B cell (primary cell): ENCODE measurements around the gene MOGAT1. TPM values are rescaled to one million over a fixed set of nuclear protein-coding genes. Genes with fewer than 3 reads are reported as not detected.
A peak's percentile ranks its signal among the peaks of the same experiment; 100 is the strongest.
"Not testable (repeated sequence)": the region's sequence is repeated elsewhere in the genome, so short reads cannot be mapped to it uniquely, and the experiment has no call there.

Experiments
- ATAC-seq: fragments of 200-7000 bp; cut with Tn5 transposase; one replicate; pipeline ENCODE4 v1.10.0; 2021; ENCODE audit warnings: low read depth, mild to moderate bottlenecking, moderate number of reproducible peaks, moderate library complexity
- CTCF ChIA-PET: fragments of 350-600 bp; sonication (Branson Sonifier 250); formaldehyde crosslinking; loops from one replicate; lab custom pipeline; 2021; ENCODE audit warnings: antibody characterized with exemption, inconsistent platforms; lab: Charles Lee
- POLR2A ChIA-PET: fragments of 350-600 bp; sonication (Branson Sonifier 250); formaldehyde crosslinking; loops from one replicate; lab custom pipeline; 2021; ENCODE audit warnings: antibody characterized with exemption; lab: Charles Lee
- DNase-seq: peaks from one replicate; pipeline ENCODE4 v3.0.0; 2013
- H2AFZ ChIP-seq: 2 replicates; pipeline ENCODE4 v1.6.1; 2012; ENCODE audit warnings: mild to moderate bottlenecking, low read depth, low read length; ENCODE audit not compliant: insufficient read depth, poor library complexity, severe bottlenecking
- H3K27ac ChIP-seq, 2 donors: 1 replicate in 1 of 2; 2 replicates in 1 of 2; pipeline ENCODE4 v1.5.1; 2012 to 2013; ENCODE audit warnings: low read length in 2 of 2, mild to moderate bottlenecking in 2 of 2, moderate library complexity in 1 of 2
- H3K27me3 ChIP-seq, 4 experiments: fragments of 200-600 bp in 1 of 4; sonication (generic) in 1 of 4; replicated peaks in 1 of 4; 1 replicate in 2 of 4; 2 replicates in 2 of 4; pipeline versions ENCODE4 v1.6.1 to v1.7.0; 2013 to 2016; ENCODE audit warnings: low read length in 3 of 4, mild to moderate bottlenecking in 2 of 4, mixed read lengths in 1 of 4, moderate library complexity in 1 of 4; ENCODE audit not compliant: insufficient read depth in 4 of 4, control insufficient read depth in 3 of 4; ENCODE audit errors: control extremely low read depth in 1 of 4
- H3K36me3 ChIP-seq, 2 experiments: replicated peaks in 1 of 2; 1 replicate in 1 of 2; 2 replicates in 1 of 2; pipeline versions ENCODE4 v1.6.1 to v1.7.1; 2013; ENCODE audit warnings: low read length in 1 of 2; ENCODE audit not compliant: insufficient read depth in 2 of 2, control insufficient read depth in 1 of 2; ENCODE audit errors: control extremely low read depth in 1 of 2, extremely low read depth in 1 of 2
- H3K4me1 ChIP-seq, 2 donors: fragments of 200-600 bp in 1 of 2; sonication (generic) in 1 of 2; 1 replicate in 1 of 2; 2 replicates in 1 of 2; pipeline versions ENCODE4 v1.5.1 to v1.6.1; 2013 to 2017; ENCODE audit warnings: low read length in 2 of 2; ENCODE audit not compliant: control insufficient read depth in 2 of 2, insufficient read depth in 2 of 2
- H3K4me2 ChIP-seq: replicated peaks from 2 replicates; pipeline ENCODE3; 2012; ENCODE audit warnings: mild to moderate bottlenecking, low read depth, low read length; ENCODE audit not compliant: poor library complexity, severe bottlenecking
- H3K4me3 ChIP-seq, 5 experiments: fragments of 200-600 bp in 1 of 5; sonication (generic) in 1 of 5; 1 replicate in 3 of 5; 2 replicates in 2 of 5; pipeline versions ENCODE4 v1.5.1 to v1.7.0; 2011 to 2016; ENCODE audit warnings: low read length in 4 of 5, mild to moderate bottlenecking in 4 of 5, low read depth in 2 of 5, control low read depth in 1 of 5, moderate library complexity in 1 of 5; ENCODE audit not compliant: insufficient read depth in 1 of 5; ENCODE audit errors: control extremely low read depth in 1 of 5, extremely low read depth in 1 of 5
- H3K79me2 ChIP-seq: fragments of 200-600 bp; sonication (generic); one replicate; pipeline ENCODE4 v1.6.0; 2016; ENCODE audit warnings: low read length; ENCODE audit not compliant: control insufficient read depth, insufficient read depth
- H3K9ac ChIP-seq: fragments of 200-600 bp; sonication (generic); 2 replicates; pipeline ENCODE4 v1.6.1; 2017; ENCODE audit warnings: mild to moderate bottlenecking, low read length, moderate library complexity
- H3K9me3 ChIP-seq, 3 donors: one replicate each; pipeline versions ENCODE4 v1.6.1 to v1.7.1; 2013; ENCODE audit warnings: low read length in 2 of 3; ENCODE audit not compliant: control insufficient read depth in 2 of 3, insufficient read depth in 1 of 3; ENCODE audit errors: control extremely low read depth in 1 of 3
- H4K20me1 ChIP-seq: 2 replicates; pipeline ENCODE4 v1.6.0; 2012; ENCODE audit warnings: mild to moderate bottlenecking, low read length; ENCODE audit not compliant: insufficient read depth, control insufficient read depth, poor library complexity, severe bottlenecking
- H3K27ac Mint-ChIP-seq: one replicate; pipeline ENCODE4 v1.8.0; 2021; ENCODE audit warnings: mixed read lengths
- H3K27me3 Mint-ChIP-seq: one replicate; pipeline ENCODE4 v1.8.0; 2021; ENCODE audit warnings: mixed read lengths
- H3K4me1 Mint-ChIP-seq: one replicate; pipeline ENCODE4 v1.8.0; 2021; ENCODE audit warnings: mixed read lengths
- H3K4me3 Mint-ChIP-seq: one replicate; pipeline ENCODE4 v1.8.0; 2021; ENCODE audit warnings: mixed read lengths
- H3K9me3 Mint-ChIP-seq: one replicate; pipeline ENCODE4 v1.8.0; 2022; ENCODE audit warnings: mixed read lengths; ENCODE audit not compliant: insufficient read depth
- CTCF ChIP-seq: fragments of 200-600 bp; IDR thresholded peaks from one replicate; pipeline ENCODE4 v1.8.0; 2022; ENCODE audit warnings: antibody characterized with exemption, mild to moderate bottlenecking
- EZH2 ChIP-seq: IDR thresholded peaks from 2 replicates; pipeline ENCODE4 v1.6.1; 2012; ENCODE audit warnings: borderline replicate concordance, low read depth, mild to moderate bottlenecking, moderate library complexity, low read length; ENCODE audit not compliant: insufficient read depth, poor library complexity, severe bottlenecking
- WGBS: methylation state at CpG from one replicate; pipeline ENCODE4 v1.1.5; 2013; ENCODE audit warnings: missing lambda C conversion rate; ENCODE audit not compliant: insufficient coverage; 5-methylcytosine and 5-hydroxymethylcytosine counted together
- intact Hi-C: fragments of 100-400 bp; cut with micrococcal nuclease; formaldehyde crosslinking; loops from one replicate; pipeline ENCODE4 v1.10.0; 2022
- polyA plus RNA-seq: library from polyadenylated mRNA; depleted of rRNA; stranded (reverse); fragments of >200 nt; gene quantifications from 2 replicates; pipeline ENCODE4 v1.2.3, GENCODE V29; 2012
- total RNA-seq, 2 donors: library from RNA; stranded (reverse); fragments of 120-200 nt in 1 of 2; gene quantifications; 1 replicate in 1 of 2; 2 replicates in 1 of 2; pipeline versions ENCODE4 v1.2.3 to v1.2.4, GENCODE V29; 2013 to 2022

The MOGAT1 gene
- total and polyA plus RNA-seq, 2 donors (not counting 1 experiment from before 2014, with no cell fraction given), result not detected

- ATAC-seq (peak; percentile 100), DNase-seq (peak; percentile 86)
- POLR2A ChIA-PET, result no interaction called here
- Mint-ChIP-seq H3K27me3 (peaks cover 16% of the 10 kb centered on the region), H3K4me1 (peaks cover 5% of the 10 kb centered on the region), H3K4me3 (no peak overlapping the region), H3K9me3 (no peaks in the 10 kb centered on the region), H3K27ac (no peak overlapping the region)
- no peak overlapping the region for H2AFZ ChIP-seq
- intact Hi-C loops, result loop anchor here (1.0 to 2.0 kb wide), 2 partner anchors 34 to 213 kb away; partner anchors contain the start of gene FARSB
- peaks cover 4 to 6% of the 10 kb centered on the region in 2 donors for H3K4me1 ChIP-seq
- H3K4me2 ChIP-seq, result peak overlapping the region; percentile 37
- H3K27me3 ChIP-seq, result no peaks in the 10 kb centered on the region
- no peaks in the 10 kb centered on the region for H3K79me2 ChIP-seq
- CTCF ChIA-PET, result interaction anchor here (0.9 to 3.0 kb wide), 17 partner anchors 9 to 254 kb away, joined by 3 to 19 read pairs (median 4); no protein-coding TSS in a partner anchor
- H3K9me3 ChIP-seq, result no peaks in the 10 kb centered on the region
- WGBS, result 33% methylated on average over 2 of the region's 10 CpGs
- no peak overlapping the region for H3K27ac ChIP-seq
- no peaks in the 10 kb centered on the region for H4K20me1 ChIP-seq
- peak; percentile 100 for TF ChIP-seq CTCF
- TF ChIP-seq EZH2, result no peak
- H3K9ac ChIP-seq, result no peak overlapping the region
- no peak overlapping the region for H3K4me3 ChIP-seq
- no peaks in the 10 kb centered on the region for H3K36me3 ChIP-seq
These were observed 19.2 kb downstream of the MOGAT1 start for GRCh38 chr2:222690564-222691200.

DNA sequence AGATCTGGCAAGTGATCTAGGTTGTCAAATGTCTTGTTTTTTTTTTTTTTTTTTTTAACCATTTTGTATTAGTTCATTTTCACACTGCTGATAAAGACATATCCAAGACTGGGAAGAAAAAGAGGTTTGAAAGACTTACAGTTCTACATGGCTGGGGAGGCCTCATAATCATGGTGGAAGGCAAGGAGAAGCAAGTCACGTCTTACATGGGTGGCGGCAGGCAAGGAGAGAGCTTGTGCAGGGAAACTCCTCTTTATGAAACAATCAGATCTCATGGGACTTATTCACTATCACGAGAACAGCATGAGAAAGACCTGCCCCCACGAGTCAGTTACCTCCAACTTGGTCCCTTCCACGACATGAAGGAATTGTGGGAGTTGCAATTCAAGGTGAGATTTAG is 22.0 kb downstream of the MOGAT1 start:
- DNase-seq, POLR2A ChIA-PET, H3K27ac Mint-ChIP-seq, H3K36me3 ChIP-seq, H3K4me3 Mint-ChIP-seq, H3K4me2 ChIP-seq, intact Hi-C loops, H3K27me3 ChIP-seq, H3K4me1 Mint-ChIP-seq, H3K4me3 ChIP-seq, H2AFZ ChIP-seq, H3K9me3 ChIP-seq, H3K79me2 ChIP-seq, H3K9ac ChIP-seq, H3K27ac ChIP-seq, H3K9me3 Mint-ChIP-seq, H3K4me1 ChIP-seq, ATAC-seq, H4K20me1 ChIP-seq: not testable (repeated sequence)
- H3K27me3 Mint-ChIP-seq, result peaks cover 12% of the 10 kb centered on the region
- CTCF ChIA-PET, result interaction anchor here (0.7 kb wide), 1 partner anchor 160 kb away, joined by 3 read pairs; no protein-coding TSS in a partner anchor
- 80% methylated on average over 2 of the region's 5 CpGs for WGBS
